ENCODE measurements around the gene PRKCB.
"Not testable (repeated sequence)": the region's sequence is repeated elsewhere in the genome, so short reads cannot be mapped to it uniquely, and the experiment has no call there.

PRKCB gene

GRCh38 chr16:24221219-24221618 lies 385.4 kb downstream of the PRKCB start:
- DNase-seq: no peak
- Mint-ChIP-seq H3K27ac (no peak overlapping the region), H3K4me3 (no peak overlapping the region), H3K9me3 (peaks cover 6% of the 10 kb centered on the region), H3K36me3 (ENCODE audit: low read depth) (peaks cover 45% of the 10 kb centered on the region), H3K4me1 (ENCODE audit: low read depth) (no peaks in the 10 kb centered on the region), H3K27me3 (no peaks in the 10 kb centered on the region)

DNA sequence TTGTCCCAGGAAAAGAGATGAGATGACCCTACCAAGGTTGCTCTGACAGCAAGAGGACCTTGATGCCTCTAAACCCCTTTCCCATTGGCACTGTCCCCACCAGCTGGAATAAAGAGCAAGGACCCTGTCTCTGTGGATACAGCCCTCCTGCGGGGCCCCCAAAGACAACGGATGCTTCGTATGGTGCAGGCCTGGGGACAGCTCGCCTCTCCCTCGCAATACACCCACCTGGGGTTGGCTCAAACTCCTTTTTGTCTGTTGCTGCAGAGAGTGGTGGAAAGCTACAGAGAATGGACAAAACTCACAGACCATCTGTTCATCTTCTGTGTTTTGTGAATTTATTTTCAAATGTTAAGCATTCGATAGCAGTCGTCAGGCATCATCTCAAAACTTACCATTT lies 392.7 kb downstream of the PRKCB start:
- DNase-seq: no peak
- H3K4me3 Mint-ChIP-seq: no peak overlapping the region
- H3K9me3 Mint-ChIP-seq: no peaks in the 10 kb centered on the region
- H3K4me1 Mint-ChIP-seq (ENCODE audit: low read depth): no peaks in the 10 kb centered on the region
- H3K27ac Mint-ChIP-seq: peak overlapping the region; percentile 20
- H3K36me3 Mint-ChIP-seq (ENCODE audit: low read depth): no peaks in the 10 kb centered on the region
- peaks cover 20% of the 10 kb centered on the region for H3K27me3 Mint-ChIP-seq

- DNase-seq: no peak
- no peaks in the 10 kb centered on the region for H3K4me1 Mint-ChIP-seq (ENCODE audit: low read depth)
- no peak overlapping the region for H3K4me3 Mint-ChIP-seq
- peaks cover 7% of the 10 kb centered on the region for H3K9me3 Mint-ChIP-seq
- no peak overlapping the region for H3K27ac Mint-ChIP-seq
- H3K27me3 Mint-ChIP-seq: peaks cover 35% of the 10 kb centered on the region
- H3K36me3 Mint-ChIP-seq (ENCODE audit: low read depth): no peaks in the 10 kb centered on the region
Measured at GRCh38 chr16:24232936-24233335, 397.2 kb downstream of the PRKCB start.

GRCh38 chr16:24234737-24235136 lies 399.0 kb downstream of the PRKCB start:
- H3K27me3 Mint-ChIP-seq: peaks cover 34% of the 10 kb centered on the region
- no peak overlapping the region for H3K27ac Mint-ChIP-seq
- H3K36me3 Mint-ChIP-seq (ENCODE audit: low read depth): no peaks in the 10 kb centered on the region
- H3K4me3 Mint-ChIP-seq: no peak overlapping the region
- DNase-seq: no peak
- peaks cover 1% of the 10 kb centered on the region for H3K4me1 Mint-ChIP-seq (ENCODE audit: low read depth)
- peaks cover 20% of the 10 kb centered on the region for H3K9me3 Mint-ChIP-seq

DNA sequence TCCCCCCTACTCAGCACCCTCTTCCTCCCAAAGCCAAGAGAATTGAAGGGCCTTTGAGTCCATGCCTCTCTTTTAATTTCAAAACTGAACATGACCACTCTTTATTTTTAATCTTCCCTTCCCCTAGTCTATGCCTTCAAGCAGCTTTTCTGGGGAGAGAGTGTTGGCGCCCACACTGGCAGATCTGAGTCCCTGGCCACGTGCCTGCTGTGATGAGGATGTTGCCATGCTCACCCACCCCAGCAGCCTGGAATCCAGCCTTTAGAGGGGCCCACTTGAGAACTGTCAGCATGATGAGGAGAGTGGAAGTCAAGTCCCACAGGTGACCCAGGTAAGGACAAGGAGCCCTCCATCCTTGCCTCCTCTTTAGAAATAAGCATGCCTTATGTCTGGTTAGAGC lies 400.0 kb downstream of the PRKCB start:
- no peak overlapping the region for H3K27ac Mint-ChIP-seq
- H3K9me3 Mint-ChIP-seq: peaks cover 22% of the 10 kb centered on the region
- no peaks in the 10 kb centered on the region for H3K36me3 Mint-ChIP-seq (ENCODE audit: low read depth)
- H3K27me3 Mint-ChIP-seq: peaks cover 31% of the 10 kb centered on the region
- DNase-seq: no peak
- H3K4me1 Mint-ChIP-seq (ENCODE audit: low read depth): peaks cover 1% of the 10 kb centered on the region
- no peak overlapping the region for H3K4me3 Mint-ChIP-seq

DNA sequence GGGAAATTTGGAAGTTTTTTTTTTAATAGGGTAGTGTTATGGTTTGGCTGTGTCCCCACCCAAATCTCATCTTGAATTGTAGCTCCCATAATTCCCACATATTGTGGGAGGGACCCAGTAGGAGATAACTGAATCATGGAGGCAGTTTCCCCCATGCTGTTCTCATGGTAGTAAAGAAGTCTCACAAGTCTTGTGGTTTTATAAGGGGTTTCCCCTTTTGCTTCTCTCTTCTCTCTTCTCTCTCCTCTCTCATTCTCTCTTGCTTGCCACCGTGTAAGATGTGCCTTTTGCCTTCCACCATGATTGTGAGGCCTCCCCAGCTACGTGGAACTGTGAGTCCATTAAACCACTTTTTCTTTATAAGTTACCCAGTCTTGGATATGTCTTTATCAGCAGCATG lies 403.1 kb downstream of the PRKCB start:
- not testable (repeated sequence) for H3K27ac Mint-ChIP-seq; H3K4me3 Mint-ChIP-seq; H3K4me1 Mint-ChIP-seq (ENCODE audit: low read depth); H3K36me3 Mint-ChIP-seq (ENCODE audit: low read depth); DNase-seq
- peaks cover 22% of the 10 kb centered on the region for H3K9me3 Mint-ChIP-seq
- H3K27me3 Mint-ChIP-seq: peaks cover 33% of the 10 kb centered on the region

DNA sequence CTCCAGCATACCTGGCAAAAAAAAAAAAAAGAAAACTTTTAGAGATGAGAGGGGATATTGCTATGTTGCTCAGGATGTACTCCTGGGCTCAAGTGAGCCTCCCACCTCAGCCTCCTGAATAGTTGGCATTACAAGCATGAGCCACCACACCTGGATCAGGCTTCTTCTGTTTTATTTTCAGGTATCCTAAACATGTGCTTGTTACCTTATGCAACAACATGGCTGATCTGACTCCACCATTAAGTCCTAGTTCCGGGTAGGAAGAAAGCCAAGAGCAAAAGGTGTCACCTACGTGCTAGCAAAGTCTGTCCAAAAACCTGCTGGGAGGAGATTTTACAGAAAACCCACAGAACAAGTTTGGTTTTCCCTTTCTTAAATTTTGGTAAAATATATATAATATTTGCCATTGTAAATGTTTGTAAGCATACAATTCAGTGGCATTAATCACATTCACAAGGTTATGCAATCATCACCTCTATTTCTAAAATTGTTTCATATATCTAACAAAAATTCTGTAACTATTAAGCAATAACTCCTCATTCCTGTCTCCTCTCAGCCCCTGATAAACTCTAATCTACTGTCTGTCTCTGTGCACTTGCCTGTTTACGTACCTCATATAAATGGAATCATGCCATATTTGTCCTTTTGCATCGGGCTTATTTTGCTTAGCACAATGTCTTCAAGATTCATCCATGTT lies 411.3 kb downstream of the PRKCB start:
- H3K27me3 Mint-ChIP-seq: peaks cover 34% of the 10 kb centered on the region
- H3K36me3 Mint-ChIP-seq (ENCODE audit: low read depth): no peaks in the 10 kb centered on the region
- no peak for DNase-seq
- no peak overlapping the region for H3K4me3 Mint-ChIP-seq
- H3K9me3 Mint-ChIP-seq: no peaks in the 10 kb centered on the region
- H3K4me1 Mint-ChIP-seq (ENCODE audit: low read depth): no peaks in the 10 kb centered on the region
- H3K27ac Mint-ChIP-seq: no peak overlapping the region

GRCh38 chr16:24253192-24253591 lies 417.4 kb downstream of the PRKCB start:
- Mint-ChIP-seq H3K4me3 (no peak overlapping the region), H3K4me1 (ENCODE audit: low read depth) (peaks cover 9% of the 10 kb centered on the region), H3K9me3 (no peaks in the 10 kb centered on the region), H3K36me3 (ENCODE audit: low read depth) (no peaks in the 10 kb centered on the region), H3K27ac (no peak overlapping the region), H3K27me3 (peaks cover 60% of the 10 kb centered on the region)
- DNase-seq: peak; percentile 46

- Mint-ChIP-seq H3K4me3 (no peak within 1 kb of the TSS), H3K27ac (no peak within 1 kb of the TSS), H3K4me1 (ENCODE audit: low read depth) (peaks cover 9% of the 10 kb centered on the region), H3K36me3 (ENCODE audit: low read depth) (no peaks in the 10 kb centered on the region), H3K9me3 (no peaks in the 10 kb centered on the region), H3K27me3 (peaks cover 75% of the 10 kb centered on the region)
- DNase-seq: peak; percentile 60
Measured at GRCh38 chr16:24255456-24256371, 419.9 kb downstream of the PRKCB start, which contains the start of gene CACNG3. TSS of gene CACNG3 (plus strand) at chr16:24256335. CDS start at chr16:24256755, 420 bp downstream.

DNA sequence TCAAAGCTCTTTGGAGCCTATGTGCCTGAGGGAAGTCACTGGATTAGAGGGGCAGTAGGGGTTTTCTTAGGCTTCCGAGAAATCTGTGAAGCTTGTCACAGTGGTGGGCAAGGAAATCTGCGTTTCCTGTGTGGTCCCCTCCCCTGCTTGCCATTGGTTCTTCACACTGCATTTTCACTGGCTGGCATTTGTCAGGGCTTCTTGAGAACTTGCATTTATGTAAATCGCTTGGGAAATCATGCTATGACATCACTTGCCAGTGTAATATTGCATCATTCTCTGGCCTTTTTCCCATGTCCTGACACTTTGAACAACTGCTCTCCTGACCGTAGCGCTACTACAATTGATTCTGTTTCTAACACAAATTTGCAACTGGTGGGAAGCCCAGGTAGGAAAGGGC lies 422.2 kb downstream of the PRKCB start:
- Mint-ChIP-seq H3K27me3 (peaks cover 88% of the 10 kb centered on the region), H3K9me3 (no peaks in the 10 kb centered on the region), H3K4me1 (ENCODE audit: low read depth) (peaks cover 9% of the 10 kb centered on the region), H3K36me3 (ENCODE audit: low read depth) (no peaks in the 10 kb centered on the region), H3K4me3 (no peak overlapping the region), H3K27ac (no peak overlapping the region)
- DNase-seq: no peak

DNA sequence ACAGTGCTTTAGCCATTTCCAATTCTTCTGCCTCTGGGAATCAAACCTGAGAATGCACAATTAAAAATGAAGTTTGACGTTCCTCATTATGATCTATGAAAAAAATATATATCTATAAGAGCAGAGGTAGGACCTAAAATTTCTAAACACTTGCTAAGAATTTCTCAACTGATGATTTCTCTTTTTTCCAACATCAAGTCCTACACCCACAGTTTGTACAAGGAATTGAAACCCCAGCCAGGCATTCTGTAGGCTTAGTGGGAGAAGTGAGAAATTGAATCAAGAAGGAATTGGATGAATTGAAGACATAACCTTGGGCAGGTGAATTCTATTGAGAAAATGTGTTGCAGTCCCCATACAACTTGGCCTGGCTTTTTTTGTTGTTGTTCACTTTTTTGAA lies 423.0 kb downstream of the PRKCB start:
- no peak for DNase-seq
- Mint-ChIP-seq H3K4me1 (ENCODE audit: low read depth) (peaks cover 3% of the 10 kb centered on the region), H3K4me3 (no peak overlapping the region), H3K27ac (no peak overlapping the region), H3K27me3 (peaks cover 83% of the 10 kb centered on the region), H3K36me3 (ENCODE audit: low read depth) (no peaks in the 10 kb centered on the region), H3K9me3 (no peaks in the 10 kb centered on the region)

DNA sequence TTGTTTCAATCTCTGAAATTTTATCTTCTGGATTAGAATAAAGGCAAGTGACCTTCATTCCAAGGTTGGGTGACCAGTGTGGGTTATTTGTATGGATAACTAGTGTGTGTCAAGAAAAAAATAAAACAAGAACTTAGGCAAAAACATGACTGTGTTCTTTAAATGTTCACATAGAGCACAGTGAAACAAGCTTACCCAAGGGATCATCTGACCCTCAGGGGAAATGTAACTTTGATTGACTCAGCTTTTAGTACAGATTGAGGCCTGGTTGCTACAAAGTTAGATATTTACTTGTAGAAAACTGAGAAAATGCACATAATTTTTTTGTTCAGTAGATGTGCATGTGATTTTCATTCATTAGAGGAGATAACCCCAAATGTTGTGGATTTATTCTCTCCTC lies 427.0 kb downstream of the PRKCB start:
- Mint-ChIP-seq H3K36me3 (ENCODE audit: low read depth) (no peaks in the 10 kb centered on the region), H3K27me3 (peaks cover 56% of the 10 kb centered on the region), H3K27ac (no peak overlapping the region), H3K9me3 (no peaks in the 10 kb centered on the region), H3K4me3 (no peak overlapping the region), H3K4me1 (ENCODE audit: low read depth) (no peaks in the 10 kb centered on the region)
- no peak for DNase-seq
